Ovary (tissue), 9 donors: ENCODE measurements around the gene TANC1. TPM values are rescaled to one million over a fixed set of nuclear protein-coding genes. Genes with fewer than 3 reads are reported as not detected.

Experiments
- DNase-seq, 5 donors: peaks; one replicate each; pipeline ENCODE4 v3.0.0-alpha.2; 2019 to 2020
- H3K27ac ChIP-seq, 2 donors: fragments of 200-600 bp; one replicate each; pipeline versions ENCODE4 v1.5.1 to v1.8.0; 2019 to 2022
- H3K27me3 ChIP-seq: fragments of 200-600 bp; one replicate; pipeline ENCODE4 v1.8.0; 2022
- H3K36me3 ChIP-seq: fragments of 200-600 bp; sonication (generic); one replicate; pipeline ENCODE4 v1.5.1; 2019
- H3K4me1 ChIP-seq: one replicate; pipeline ENCODE4 v1.8.1; 2013; ENCODE audit warnings: mild to moderate bottlenecking, moderate library complexity; ENCODE audit not compliant: insufficient read depth
- H3K4me3 ChIP-seq: fragments of 200-600 bp; sonication (generic); one replicate; pipeline ENCODE4 v1.5.1; 2017
- H3K9me3 ChIP-seq, 2 donors: fragments of 200-600 bp in 1 of 2; sonication (generic) in 1 of 2; one replicate each; pipeline versions ENCODE4 v1.5.1 to v1.8.1; 2013 to 2019; ENCODE audit warnings: mild to moderate bottlenecking in 1 of 2, moderate library complexity in 1 of 2
- EP300 ChIP-seq: sonication (generic); formaldehyde crosslinking; IDR thresholded peaks from one replicate; pipeline ENCODE4 v1.6.1; 2017; ENCODE audit warnings: antibody characterized with exemption
- POLR2A ChIP-seq: fragments of 450-650 bp; IDR thresholded peaks from one replicate; pipeline ENCODE4 v1.6.1; 2017; ENCODE audit warnings: antibody characterized with exemption, mild to moderate bottlenecking, moderate library complexity
- WGBS, 3 donors: extraction: QIAGEN DNeasy Blood & Tissue Kit in 1 of 3; methylation state at CpG; one replicate each; pipeline versions ENCODE4 v1.1.5 to v1.1.7; 2013 to 2017; 5-methylcytosine and 5-hydroxymethylcytosine counted together
- intact Hi-C, 4 donors: fragments of 100-400 bp; cut with DNase I; formaldehyde crosslinking; loops; one replicate each; pipeline versions ENCODE4 v1.11.0 to v1.15.1; 2022 to 2023
- polyA plus RNA-seq, 2 donors: library from polyadenylated mRNA; stranded (reverse); fragments of 200-250 nt in 1 of 2; fragments of 350-450 nt in 1 of 2; fragmentation: Illumina TruSeq in 1 of 2; extraction: RNeasy Lipid Tissue Mini Kit (QIAGEN cat#74804) in 1 of 2; gene quantifications; one replicate each; pipeline ENCODE4 v1.2.3, GENCODE V29; 2013 to 2014
- total RNA-seq, 7 donors: library from RNA; depleted of rRNA in 2 of 7; stranded (reverse); fragments of >200 nt in 2 of 7; fragmentation: NEBNext Ultra II Directional in 3 of 7; extraction: Animal tissue kit (Norgen Biotek cat#: 25700) in 3 of 7; gene quantifications; one replicate each; pipeline versions ENCODE4 v1.1.0 to v1.2.4, GENCODE V29; 2016 to 2023
- TF ChIP-seq, protein P1 (sequence below), 3 donors: fragments of 450-650 bp in 2 of 3; fragments of 200-600 bp in 1 of 3; IDR thresholded peaks; one replicate each; pipeline versions ENCODE4 v1.5.1 to v1.8.0; 2016 to 2022; ENCODE audit warnings: antibody characterized with exemption in 3 of 3, mild to moderate bottlenecking in 1 of 3
- donor health status: DM: no; HTN: no; CAD: no; lungs with moderate emphysema.
- donor health status: DM: no; HTN: no; CAD: no.
- donor health status: Bipolar disorder and iron deficiency.
- donor health status: DM: yes; HTN: yes; CAD: no.
- donor health status: DM: no; HTN: no; CAD: no.
- donor health status: DM: yes; HTN: yes; CAD: no.

TANC1 gene
- total and polyA plus RNA-seq, 9 donors, result 12.2 to 39.2 (median 25.8) TPM

DNA sequence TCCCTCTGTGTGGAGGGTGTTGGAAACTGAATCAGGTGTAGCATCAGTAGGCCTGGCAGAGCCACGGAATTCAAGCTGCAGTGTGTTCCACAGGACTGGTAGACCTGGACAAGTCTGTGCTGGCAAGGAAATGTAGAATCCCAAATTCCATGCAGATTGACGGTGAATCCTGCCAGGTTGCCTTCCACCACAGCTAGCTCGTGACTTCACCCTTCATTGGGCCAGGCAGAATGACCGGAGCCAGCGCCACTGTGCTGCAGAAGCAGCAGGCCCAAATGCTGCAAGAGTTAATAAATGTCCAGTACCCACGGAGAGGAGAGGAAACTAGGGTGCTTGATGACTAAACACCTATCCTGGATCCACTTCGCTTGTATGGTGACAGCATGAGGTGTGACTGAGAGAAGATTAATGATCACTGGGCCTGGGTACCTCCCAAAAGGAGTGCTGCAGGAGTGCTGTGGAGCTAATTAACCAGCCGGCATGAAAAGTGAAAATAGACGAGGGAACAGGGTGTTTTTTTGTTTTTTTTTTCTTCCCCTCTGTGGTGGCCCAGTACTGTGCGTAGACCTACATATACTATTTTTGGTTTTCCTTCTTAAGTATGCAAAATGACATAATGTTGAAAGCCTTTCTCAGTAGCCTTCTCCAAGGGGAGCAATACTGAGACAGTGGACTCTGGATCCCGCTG lies 122.2 kb downstream of the TANC1 start:
- no peak for DNase-seq
- Histone ChIP-seq H3K27me3 (no peaks in the 10 kb centered on the region), H3K4me3 (no peak overlapping the region), H3K4me1 (peaks cover 45% of the 10 kb centered on the region), H3K9me3 (no peaks in the 10 kb centered on the region), H3K27ac (no peak overlapping the region), H3K36me3 (no peaks in the 10 kb centered on the region)
- intact Hi-C loops, result loop anchor here in 1 of 4 donors (10.0 kb wide), 1 partner anchor 116 kb away; no protein-coding TSS in a partner anchor
- 53 to 61% (median 56%) methylated on average over 11 of the region's 11 CpGs for WGBS, 3 donors
- TF ChIP-seq, protein P1, sequence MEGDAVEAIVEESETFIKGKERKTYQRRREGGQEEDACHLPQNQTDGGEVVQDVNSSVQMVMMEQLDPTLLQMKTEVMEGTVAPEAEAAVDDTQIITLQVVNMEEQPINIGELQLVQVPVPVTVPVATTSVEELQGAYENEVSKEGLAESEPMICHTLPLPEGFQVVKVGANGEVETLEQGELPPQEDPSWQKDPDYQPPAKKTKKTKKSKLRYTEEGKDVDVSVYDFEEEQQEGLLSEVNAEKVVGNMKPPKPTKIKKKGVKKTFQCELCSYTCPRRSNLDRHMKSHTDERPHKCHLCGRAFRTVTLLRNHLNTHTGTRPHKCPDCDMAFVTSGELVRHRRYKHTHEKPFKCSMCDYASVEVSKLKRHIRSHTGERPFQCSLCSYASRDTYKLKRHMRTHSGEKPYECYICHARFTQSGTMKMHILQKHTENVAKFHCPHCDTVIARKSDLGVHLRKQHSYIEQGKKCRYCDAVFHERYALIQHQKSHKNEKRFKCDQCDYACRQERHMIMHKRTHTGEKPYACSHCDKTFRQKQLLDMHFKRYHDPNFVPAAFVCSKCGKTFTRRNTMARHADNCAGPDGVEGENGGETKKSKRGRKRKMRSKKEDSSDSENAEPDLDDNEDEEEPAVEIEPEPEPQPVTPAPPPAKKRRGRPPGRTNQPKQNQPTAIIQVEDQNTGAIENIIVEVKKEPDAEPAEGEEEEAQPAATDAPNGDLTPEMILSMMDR (IDR thresholded peaks at IDR 0.05), result no peak

DNA sequence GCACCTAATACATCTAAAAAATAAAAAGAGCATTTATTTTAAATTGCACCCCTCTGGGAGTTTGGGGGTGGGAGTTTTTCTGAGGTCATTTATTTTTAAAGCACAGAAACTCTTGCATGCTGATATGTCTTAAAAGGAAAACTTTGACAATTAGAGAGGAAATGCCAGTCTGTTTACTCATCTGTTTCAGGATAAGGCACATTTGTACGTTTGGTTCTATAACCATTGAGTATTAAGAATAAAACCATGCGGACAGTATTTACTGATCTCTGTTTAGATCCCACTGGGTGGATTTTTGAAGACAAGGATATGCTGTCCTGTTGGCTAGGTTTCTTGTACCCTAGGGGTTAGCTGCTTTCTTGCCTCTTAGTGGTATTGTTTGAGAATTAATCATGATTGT lies 122.9 kb downstream of the TANC1 start:
- TF ChIP-seq POLR2A (no peak), EP300 (no peak)
- TF ChIP-seq, protein P1 (IDR thresholded peaks at IDR 0.05), result no peak
- no peak overlapping the region for H3K27ac ChIP-seq
- H3K9me3 ChIP-seq, result no peaks in the 10 kb centered on the region
- H3K4me1 ChIP-seq, result peaks cover 40% of the 10 kb centered on the region
- intact Hi-C loops, result loop anchor here in 1 of 4 donors (10.0 kb wide), 1 partner anchor 117 kb away; no protein-coding TSS in a partner anchor
- 2 to 11% (median 8%) methylated on average over 2 of the region's 2 CpGs for WGBS, 3 donors
- no peak overlapping the region for H3K4me3 ChIP-seq
- H3K27me3 ChIP-seq, result no peaks in the 10 kb centered on the region
- no peaks in the 10 kb centered on the region for H3K36me3 ChIP-seq
- no peak for DNase-seq

DNA sequence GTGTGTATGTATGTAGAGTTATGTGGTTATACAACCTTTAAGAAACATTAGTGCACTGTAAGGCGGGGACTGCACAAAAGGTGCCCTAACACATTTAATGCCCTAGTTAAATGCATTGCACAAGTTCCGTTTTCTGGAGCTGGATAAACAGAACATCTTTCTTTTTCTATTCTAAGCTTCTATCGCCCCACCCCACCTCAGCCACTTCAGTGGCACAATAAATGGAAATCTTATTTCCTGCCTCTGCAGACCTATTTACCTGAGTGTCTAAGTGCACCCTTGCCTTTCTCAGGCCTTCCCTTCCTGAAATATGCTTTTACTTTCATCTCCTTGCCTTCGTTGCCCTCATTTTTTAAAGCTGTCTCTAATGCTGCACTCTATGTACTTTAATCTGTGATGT lies 123.5 kb downstream of the TANC1 start:
- whole genome bisulfite sequencing, 3 donors, result 61 to 73% (median 70%) methylated on average over 4 of the region's 4 CpGs
- intact Hi-C loops, result loop anchor here in 1 of 4 donors (10.0 kb wide), 1 partner anchor 117 kb away; no protein-coding TSS in a partner anchor
- Histone ChIP-seq H3K27me3 (no peaks in the 10 kb centered on the region), H3K27ac (no peak overlapping the region), H3K4me3 (no peak overlapping the region), H3K4me1 (peaks cover 39% of the 10 kb centered on the region), H3K9me3 (no peaks in the 10 kb centered on the region), H3K36me3 (no peaks in the 10 kb centered on the region)
- TF ChIP-seq, protein P1 (IDR thresholded peaks at IDR 0.05), result no peak
- TF ChIP-seq POLR2A, result no peak
- TF ChIP-seq EP300, result no peak
- DNase-seq, result no peak

DNA sequence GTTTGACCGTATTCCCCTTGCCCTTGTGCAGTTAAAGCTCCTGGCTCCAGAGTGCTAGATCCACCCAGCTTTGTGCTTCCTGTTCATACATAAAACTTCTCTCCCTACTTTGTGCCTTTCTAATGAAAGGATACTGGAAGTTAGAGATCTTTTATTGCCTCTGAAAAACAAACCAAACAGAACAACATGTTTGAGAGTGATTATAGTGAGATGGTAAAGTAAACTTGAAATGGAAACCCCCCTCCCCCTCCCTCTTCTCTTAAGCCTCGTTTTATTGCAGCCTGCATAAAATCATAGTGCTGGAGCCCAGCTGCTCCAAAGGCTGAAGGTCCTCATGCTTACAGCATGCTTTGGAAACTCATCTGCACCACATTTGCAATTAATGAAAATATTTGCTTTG lies 125.1 kb downstream of the TANC1 start:
- no peak overlapping the region for H3K27ac ChIP-seq
- intact Hi-C loops, result loop anchor here in 1 of 4 donors (10.0 kb wide), 1 partner anchor 119 kb away; no protein-coding TSS in a partner anchor
- H3K9me3 ChIP-seq, result no peaks in the 10 kb centered on the region
- H3K36me3 ChIP-seq, result no peaks in the 10 kb centered on the region
- DNase-seq, result no peak
- H3K4me3 ChIP-seq, result no peak overlapping the region
- WGBS, 3 donors, result 2 to 10% (median 5%) methylated on average over 2 of the region's 2 CpGs
- TF ChIP-seq POLR2A (no peak), EP300 (no peak)
- TF ChIP-seq, protein P1 (IDR thresholded peaks at IDR 0.05), result no peak
- no peaks in the 10 kb centered on the region for H3K27me3 ChIP-seq
- peaks cover 38% of the 10 kb centered on the region for H3K4me1 ChIP-seq
